Bone marrow (tissue), 2 donors: ENCODE results near the gene LCOR.

ENCODE experiments used
- DNase-seq, 2 donors: peaks; one replicate each; lab custom pipeline; 2025; lab: John Stamatoyannopoulos, UW

The LCOR gene

DNA sequence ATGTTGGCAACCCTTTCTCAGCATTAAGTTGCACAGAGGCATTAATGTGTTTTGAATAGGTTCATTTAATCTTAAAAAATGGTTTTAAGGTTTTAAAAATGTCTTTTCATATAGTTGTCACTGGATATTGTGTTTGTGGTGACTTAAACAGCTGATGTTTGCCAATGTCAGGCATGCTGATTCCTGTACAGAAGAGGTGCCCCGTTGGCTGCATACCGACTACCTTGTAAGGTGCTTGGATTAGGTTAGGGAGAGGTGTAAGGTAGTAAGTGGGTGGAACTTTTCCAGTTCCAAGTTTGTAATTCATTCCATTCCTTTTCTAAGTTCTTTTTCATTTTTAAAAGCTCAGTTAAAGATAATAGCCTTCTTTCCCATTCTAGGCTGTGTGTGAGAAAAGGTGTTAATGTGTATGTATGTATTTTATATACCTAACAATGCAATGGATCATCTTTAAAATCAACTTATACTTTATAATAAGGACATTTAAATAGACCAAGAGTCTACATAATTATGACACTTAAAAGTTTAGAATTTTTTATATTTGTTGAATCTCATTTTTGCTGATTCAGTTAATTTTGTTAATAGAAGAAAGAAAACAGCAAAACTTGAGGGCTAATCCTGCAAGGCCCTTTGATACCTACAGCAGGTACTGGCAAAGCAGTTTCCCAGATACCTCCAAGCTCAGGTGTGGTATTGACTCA is 155.2 kb downstream of the LCOR start:
- DNase-seq: no peak

DNA sequence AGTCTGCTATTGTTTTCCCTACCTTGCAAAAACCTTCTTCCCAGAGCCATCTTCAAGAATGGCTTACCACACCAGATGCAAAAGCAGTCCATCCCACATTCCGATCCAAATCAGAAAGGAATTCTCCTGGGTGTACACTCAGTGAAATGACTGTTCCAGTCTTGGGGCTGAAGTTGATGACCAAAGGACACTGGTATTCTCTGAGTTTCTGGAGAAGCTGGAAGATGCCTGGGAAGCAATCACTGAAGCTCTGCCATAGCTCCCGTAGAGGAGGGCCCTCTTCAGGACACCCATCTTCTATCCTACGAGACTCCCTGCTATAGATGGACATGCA is 155.7 kb downstream of the LCOR start:
- DNase-seq: no peak

DNA sequence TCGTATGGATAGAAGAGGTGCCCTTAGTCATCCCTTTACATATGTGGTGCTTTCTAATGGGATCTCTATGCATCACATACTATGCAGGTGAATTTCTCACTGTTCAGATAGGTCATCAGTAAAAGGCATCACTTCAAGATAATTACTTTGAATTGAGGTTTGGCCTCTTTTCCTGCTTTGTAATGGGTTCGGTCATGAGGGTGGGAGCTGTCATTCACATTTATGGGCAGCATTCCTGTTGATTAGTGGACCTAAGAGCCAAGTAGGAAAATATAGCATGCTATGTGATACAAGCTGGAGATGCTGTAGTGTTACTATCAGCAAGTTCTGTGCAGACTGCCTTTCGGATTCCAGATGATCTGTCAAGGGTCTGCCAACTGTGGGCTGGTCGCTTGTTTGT is 156.3 kb downstream of the LCOR start:
- DNase-seq: no peak

DNA sequence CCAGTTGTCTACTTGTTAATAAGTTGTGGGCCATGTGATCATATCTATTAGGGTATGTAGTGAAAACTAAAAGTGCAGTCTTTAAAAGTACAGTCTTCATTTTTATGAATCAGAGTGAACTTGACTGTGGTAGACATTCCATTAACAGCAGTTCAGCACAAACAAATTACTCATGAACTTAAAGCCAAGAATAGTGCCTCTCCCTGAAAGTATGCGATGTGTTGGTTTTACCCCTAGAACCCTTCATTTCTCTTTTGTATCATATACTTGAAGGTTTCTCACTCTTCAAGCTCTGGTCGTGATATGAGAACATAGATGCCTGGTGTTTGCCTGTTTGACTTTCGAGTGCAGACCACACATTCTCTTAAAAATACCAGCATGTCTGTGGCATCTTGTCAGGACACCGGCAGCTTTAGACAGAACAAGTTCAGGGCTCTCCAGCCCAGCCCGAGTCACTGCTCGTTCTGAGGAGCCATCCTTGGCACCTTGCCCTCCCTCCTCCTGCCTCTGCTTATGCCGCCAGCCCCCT is 159.3 kb downstream of the LCOR start:
- DNase-seq: no peak

DNA sequence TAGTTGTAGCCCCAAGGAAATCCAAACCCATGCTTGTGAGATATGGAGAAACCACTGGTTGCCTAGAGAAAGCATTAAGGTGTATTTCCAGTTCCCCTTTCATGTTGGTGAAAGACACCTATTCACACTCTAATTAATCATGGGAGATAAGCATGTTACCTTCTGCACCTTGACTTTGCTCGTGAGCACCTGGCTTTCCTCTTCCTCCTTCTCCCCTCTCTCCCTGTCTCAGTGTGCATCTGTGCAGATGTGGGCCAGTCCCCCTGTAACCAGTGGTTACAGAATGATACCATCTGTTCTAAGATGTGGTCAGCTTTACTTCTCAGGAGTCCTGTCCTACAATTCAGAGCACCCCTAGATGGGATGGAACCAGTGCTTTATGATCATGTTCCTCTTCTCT is 160.6 kb downstream of the LCOR start:
- DNase-seq: no peak

DNA sequence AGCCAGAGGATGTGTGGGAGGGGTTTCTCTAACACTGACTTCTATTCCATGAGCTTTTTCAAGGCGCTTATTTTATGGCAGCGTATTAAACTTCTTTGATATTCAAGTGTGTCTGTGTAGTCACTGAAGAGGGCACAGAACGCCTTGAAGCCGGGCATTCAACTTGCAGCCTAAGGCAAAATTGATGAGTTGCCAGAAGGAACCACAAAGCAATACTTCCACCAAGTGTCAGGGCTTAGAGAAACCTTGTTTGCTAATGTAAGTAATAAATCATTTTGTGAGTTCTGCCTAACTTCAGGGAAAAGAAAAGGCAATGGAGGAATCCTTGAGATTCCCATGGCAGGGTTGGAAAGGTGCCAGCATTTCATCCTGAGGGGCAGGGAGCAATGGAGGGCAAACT is 163.8 kb downstream of the LCOR start:
- DNase-seq: no peak

DNA sequence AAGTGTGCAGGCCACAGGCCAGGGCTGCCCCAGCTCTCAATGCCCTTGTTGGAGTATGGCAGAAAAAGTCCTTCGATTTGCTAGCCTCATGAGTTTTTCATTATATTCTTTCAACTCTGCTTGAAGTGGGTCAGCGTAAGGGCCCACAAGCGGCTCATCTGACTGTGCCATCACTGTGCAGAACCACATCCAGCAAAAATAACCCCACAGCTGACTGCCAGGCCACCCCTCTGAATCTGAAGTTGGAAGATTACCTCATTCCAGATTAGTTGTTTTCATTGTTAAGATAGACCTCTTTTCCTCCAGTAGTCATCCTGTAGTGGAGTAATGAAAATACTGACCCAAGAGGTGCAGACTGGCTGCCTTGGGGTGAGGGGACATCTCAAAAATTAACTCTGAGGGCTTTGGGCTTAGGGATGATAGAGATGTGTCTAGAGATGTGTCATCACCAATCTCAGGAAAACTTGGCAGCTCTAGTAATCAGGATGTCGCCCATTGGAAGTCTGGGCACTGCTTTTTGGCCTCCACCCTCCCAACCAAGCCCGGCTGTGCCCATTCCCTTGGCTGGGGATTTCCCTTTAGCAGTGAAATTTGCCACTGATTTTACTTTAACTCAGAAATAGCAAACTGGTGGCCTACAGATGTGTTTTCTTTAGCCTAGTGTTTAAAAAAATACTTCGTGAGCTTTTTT is 164.3 kb downstream of the LCOR start:
- DNase-seq: no peak

DNA sequence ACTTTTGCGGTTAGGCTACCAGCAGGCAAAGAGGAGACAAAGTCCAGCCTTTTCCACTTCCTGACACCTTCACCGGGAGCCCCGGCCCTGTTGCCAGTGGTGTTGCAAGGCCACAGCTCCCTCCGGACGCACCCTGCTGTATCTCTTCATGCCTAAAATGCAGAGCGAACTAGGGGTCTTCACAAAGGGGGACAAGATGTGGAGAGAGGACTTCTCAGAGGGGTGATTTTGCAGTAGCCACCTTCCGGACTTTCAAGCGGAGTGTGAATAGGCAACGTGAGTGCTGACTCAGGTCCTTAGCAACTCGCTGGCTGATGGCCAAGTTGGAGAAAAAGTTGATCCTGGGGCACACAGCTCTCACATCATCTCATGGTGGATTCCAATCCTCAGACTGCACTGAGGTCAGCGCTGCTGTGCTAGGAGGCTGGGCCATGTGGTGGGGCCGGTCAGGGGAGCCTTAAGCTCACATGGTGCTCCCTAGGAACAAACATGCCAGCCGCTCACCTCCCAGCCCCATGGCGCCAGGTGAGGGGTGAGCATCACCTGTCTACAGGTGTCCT is 166.3 kb downstream of the LCOR start:
- no peak for DNase-seq

DNA sequence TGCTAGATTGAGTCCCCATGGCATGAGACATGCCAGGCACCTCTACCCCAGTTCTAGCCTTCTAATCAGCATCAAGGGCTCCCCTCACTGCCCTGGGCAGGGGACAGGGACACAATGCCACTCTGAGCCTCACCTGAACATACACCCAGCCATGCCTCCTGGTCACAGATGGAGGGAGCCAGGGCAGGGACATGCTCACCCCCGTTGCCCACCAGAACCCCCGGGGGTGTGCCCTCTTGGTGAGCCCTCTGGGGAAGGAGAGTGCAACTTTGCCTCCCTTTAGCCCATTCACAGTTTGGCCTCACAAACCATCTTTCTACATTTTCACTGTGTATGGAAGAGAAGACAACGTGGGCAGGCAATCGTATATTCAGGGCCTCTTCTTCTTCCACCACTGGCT is 167.2 kb downstream of the LCOR start:
- no peak for DNase-seq

DNA sequence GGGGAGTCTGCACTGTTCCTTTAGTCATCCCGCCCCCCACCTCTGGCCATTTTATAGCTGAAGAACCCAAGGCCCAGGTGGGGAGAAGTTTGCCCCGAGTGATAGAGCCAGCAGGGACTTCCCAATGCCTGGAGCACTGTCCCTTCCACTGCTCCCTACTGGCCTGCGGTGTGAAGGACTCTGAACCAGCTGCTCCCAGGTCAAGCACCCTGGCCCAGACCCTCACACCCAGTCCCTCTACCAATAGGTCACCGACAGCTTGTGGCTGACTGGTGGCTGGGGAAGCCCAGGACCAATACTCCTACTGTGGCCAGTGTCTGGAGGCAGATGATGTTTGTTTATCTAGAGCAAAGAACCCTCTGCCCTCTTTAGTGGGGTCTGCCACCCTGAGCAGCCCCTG is 167.9 kb downstream of the LCOR start:
- no peak for DNase-seq

DNA sequence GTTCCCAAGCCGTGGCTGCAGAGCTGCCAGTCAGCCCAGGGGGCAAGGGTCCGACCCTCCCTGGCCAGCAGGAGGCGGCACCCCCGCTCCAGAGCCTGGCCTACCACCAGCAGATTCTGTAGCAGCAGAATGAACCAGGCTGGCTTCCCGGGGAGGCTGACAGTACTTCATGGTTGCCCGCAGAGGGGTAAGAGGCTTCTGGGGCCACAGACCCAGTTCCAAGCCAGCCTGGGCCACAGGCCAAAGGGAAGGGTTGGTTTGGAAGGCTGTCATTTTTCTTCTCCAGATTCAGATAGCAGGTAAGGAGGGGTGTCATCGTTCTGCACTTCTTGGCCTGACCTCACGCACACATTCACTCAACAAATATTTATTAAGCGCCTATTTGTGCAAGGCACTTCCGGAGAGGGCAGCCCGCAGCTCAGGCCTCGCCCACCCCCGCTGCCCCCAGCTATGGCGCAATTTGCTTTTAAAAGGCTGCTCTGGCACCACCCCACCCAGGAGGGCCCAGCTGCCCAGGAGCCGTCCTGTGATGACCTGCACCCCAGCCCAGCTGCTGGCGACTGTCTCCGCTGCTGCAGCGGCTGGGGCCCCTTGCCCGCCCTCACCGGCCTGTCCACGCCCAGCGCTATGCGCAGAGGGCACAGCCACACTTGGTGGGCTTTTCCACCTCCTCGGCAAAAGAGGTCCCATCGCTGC is 168.5 kb downstream of the LCOR start:
- DNase-seq: no peak

DNA sequence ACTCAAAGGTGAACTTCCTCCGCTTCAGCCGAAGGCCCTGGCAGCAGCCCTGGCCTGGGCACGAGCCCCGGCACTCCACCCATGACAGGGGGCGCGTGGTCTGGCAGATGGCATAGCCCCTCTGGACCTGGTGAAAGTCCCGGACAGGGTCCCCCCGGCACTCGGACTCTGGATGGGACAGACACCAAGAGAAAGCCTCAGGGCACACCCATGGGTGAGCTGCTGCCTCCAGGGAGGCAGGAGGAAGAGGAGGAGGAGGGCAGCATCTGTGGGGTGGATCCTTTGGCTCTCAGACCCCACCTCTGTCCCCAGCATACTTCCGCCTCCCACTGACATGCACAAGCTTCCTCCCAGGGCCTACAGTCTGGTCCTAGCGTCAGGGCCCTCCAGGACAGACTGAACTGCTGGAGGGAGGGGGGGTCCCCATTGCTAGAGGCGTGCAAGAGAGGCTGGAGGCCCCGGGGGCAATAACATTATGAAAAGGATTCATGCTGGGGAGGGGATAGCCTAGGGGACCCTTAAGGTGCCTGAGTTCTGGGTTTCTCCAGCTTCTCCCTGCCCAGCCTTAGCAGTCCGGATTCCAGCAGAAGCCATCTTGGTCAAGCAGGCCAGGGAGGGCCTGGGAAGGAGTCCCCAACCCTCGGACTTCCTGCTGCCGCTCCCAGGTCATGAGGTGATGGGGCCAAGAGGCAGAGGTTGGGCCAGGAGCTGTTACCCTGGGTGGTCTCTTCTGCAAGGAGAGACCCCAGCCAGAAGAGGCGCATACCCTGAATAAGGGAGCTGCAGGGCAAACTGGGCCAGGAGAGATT is 169.3 kb downstream of the LCOR start:
- no peak for DNase-seq

DNA sequence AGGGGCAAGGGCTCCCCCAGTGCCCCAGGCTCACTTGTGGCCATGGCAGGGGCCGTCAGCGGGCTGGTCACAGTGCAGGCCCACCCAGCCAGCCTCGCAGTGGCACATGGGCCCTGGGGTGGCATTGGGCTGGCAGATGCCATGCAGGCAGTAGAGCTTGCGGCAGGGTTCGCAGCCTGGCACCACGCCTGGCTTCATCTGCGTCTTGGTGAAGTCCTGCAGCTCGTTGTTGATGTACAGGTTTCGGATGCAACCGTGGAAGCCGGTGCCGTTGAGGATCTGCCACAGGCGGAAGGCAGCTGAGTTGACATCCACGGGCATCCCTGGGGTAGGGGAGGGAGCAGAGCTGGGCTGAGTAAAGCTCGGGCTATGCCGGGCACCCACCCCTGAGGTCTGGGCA is 170.6 kb downstream of the LCOR start:
- DNase-seq: no peak

DNA sequence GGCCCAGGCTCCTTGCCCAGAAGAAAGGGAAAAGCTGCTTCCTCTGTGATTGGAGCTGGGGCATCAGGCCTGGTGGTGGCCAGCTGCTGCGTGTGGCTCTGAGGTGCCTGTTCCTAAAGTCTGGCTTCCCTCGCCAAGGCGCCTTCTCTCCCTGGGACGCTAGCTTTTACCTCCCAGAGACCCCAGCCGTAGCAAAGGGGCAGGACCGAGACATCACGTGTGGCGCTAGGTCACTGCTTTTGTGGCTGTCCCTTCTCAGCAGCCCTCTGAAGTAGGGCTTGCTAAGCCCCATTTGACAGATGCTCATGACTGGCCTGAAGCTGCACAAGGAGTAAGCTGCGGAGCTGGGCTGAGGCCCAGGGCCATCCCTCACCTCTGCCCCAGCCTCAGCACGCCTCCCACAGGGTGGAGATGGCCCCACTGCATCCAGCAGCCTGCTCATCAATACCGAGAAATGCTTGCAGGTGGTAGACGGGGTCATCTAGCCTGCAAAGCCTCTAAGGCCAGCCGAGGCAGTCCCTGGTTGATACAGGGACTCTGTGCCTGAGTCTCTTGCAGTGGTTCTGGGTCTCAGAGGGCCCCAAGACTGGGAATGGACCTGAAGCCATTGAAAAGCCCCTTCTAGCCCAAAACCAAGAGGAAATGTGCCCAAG is 171.2 kb downstream of the LCOR start:
- no peak for DNase-seq

DNA sequence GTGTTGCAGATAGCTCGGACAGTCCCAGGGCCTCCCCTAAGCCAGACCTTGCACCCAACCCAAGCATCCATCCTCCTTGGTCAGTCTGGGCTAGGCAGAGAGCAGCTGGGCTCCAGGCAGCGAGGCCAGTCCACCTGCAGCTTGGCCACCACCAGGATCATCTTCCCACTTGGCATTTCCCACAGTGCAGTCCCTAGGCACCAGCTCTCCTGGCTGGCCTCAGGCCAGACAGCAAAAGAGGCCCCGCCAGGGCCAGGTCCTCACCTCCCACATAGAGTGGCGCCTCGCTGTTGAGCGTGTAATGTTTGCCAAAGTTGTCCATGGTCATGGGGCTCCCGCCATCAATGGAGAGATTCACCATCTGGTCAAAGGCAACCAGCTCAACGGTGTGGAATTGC is 171.7 kb downstream of the LCOR start:
- no peak for DNase-seq

DNA sequence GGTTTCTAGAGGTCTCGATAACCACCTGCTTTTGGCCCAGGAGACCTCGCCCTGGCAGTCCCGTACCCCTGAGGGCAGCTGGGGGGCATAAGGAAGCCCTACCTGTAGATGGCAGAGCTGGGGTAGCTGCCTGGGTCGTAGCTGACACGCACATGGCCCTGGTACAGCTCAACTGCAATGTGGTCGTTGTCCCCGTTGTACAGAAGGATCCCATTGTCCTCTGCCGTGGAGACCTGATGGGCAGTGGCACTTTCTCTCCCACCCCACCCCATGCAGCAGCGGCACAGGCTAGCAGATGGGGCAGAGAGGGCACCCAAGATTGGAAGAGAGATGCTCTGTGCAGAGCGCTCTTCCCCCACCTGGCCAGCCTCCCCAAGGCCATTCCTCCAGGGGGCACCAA is 172.5 kb downstream of the LCOR start:
- no peak for DNase-seq

DNA sequence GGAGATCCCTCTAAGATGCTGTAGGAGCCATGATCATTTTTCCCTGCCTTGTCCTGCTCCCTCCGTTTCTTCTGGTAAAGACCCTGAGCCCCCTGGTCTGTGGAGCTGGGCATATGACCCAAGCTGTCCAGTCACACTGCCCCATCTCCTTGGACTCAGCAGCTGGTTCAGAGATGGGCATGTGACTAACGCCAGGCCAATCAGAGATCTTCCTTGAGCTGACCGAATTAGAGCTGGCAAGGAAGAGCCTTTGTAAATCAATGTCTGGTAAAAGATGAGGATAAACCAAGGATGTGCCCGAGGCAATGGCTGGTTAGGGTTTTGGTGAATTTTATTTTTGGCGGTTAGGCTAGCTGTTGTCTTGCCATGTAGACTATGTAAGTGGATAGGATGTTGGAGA is 173.3 kb downstream of the LCOR start:
- DNase-seq: no peak

DNA sequence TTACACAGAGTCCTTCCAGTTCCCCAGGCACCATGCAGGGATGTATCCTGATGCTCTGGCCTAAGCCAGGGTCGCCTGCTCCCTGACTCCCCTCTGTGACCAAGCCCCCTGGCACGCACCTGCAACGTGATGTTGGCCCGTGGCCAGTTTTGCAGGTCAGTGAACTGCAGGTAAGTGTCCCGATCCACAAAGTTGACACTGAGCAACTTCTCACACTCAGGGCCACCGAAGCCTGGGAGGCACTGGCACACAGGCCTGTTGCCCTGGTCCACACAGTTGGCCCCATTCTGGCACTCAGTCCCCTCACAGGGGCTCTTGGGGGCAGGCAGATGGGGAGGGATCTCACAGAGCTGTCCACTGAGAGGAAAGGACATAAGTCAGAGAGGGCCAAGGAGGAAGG is 174.3 kb downstream of the LCOR start:
- DNase-seq: no peak

DNA sequence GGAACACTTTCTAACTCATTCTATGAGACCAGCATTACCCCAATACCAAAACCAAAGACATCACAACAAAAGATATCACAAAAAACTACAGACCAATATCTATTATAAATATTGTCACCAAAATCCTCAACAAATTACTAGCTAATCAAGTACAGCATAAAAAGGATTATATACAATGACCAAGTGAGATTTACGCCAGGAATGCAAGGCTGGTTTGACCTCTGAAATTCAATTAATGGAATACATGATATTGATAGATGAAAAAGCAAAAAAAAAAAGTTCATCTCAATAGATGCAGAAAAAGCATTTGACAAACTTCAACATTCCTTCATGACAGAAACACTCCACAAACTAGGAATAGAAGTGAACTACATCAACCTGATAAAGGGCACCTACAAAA is 175.3 kb downstream of the LCOR start:
- no peak for DNase-seq

DNA sequence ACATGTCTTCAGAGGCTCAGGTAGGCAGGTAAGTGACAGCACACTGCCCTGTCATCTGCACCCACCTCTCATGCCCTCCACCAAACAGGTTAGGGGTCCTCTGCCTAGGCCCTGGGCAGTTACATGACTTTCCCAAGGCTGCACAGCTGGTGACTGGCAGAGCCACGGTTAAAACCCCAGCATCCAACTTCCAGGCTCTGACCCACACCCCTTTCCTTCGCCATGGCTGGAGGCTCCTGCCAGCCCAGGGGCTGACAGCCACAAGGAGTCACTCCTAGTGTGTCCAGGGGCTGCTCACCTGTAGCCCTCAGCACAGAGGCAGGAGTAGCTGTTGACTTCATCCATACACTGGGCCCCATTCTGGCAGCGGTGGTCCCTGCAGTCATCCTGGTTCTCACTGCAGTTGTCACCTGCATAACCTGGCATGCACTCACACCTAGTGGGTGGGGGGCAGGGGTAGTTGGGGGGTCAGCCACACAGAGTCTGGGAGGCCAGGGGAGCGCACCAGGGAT is 178.7 kb downstream of the LCOR start:
- DNase-seq: no peak

DNA sequence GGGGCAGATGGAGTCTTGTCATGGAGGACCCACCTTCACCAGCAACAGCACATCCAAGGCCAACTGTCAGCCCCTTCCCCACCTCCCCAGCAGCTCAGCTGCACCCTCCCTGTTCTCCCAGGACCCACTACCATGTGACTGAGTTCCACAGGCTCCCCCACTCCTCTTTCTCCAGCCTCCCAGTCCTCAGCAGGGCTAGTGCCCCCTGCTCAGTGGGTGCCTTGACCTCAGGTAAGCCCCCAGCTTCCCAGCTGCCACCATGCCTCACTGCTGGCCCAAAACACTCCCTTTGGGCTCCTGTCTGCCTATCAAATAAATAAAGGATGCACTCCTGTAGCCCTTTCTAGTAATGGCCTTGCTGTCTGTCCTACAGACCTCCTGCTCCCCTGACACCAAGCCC is 179.3 kb downstream of the LCOR start:
- DNase-seq: no peak
